Stimulated activated CD4-positive, alpha-beta T cell treated with anti-CD3 and anti-CD28 coated beads, TNF-alpha, amount 100 ng/mL, for 4 hours (primary cell): ENCODE results near the gene PLXNA2.

Experiments
- DNase-seq, 3 experiments: peaks; one replicate each; pipeline ENCODE4 v3.0.0-alpha.2; 2020; ENCODE audit warnings: low read depth in 3 of 3

PLXNA2 gene

DNA sequence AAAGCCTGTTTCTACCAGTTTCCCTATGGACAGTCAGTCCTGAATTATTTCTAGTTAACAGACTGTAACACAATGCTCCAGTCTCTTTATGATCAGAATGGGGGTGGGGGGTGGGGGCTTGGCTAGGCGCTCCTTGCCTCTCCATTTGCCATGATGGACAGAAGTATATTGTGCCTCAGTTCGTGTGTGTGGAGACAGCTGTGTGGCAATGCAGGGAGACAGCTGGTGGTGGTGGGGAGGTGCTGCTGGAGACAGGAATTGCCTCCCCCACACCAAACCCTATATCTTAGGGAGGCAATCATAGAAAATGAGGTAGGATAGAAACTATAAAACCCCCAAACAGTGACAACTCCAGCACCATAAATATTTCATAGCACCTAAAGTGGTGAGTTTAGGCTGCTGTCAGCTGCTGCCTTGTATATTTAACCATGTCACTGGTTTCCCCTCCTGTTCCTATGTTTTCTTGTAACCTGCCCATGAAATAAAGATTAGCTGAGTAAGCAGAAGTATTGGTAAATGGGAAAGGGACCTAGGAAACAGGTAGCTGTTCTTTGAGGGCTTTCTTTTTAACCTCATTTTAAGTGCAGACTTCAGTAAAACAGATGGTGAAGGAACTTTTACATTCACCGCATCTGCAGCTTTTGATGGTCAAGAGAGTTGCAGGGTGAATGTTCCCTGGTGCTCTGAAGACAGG, 3.4 kb downstream of the PLXNA2 start:
- DNase-seq: no peak

DNA sequence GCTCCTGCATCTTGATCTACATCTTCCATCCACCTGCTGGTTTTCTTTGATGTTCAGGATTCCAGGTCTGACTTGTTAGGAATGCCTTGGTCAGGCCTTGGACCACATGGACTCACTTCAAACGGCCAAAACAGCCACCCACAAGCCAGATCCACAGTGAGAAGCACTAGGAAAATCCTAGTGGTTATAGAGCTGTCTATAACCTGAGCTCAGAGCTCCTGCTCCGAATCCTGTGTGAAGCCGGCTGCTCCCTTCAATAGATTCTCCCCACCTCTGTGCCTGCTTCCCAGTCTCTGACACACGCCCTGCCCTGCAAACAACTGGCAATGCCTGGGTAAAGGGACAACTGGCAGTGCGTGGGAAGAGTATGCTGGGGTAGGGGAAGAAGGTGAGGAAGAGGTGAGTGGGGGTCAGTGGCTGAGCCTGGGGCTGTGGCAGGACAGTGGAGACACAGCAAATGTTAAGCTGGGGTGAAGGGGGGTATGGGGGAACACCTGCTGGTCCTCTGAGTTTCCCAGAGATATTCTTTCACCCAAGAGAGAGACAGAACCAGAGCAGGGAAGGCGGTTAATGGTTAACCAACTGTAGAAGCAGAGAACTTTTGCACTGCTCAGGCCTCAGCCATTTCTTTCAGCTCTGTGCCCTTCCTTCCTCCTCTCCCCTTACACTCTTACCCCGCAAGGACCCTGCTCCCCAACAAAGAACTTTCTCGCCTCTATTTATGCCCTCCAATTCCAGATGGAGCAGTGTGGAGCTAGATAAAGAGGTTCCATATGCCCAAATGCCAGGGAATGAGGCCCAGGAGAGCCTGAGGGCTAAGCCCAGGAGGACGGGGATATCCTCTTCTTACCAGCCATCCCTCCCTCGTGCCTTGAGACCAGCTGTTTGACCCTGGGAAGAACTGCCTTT, 4.5 kb downstream of the PLXNA2 start:
- no peak for DNase-seq

DNA sequence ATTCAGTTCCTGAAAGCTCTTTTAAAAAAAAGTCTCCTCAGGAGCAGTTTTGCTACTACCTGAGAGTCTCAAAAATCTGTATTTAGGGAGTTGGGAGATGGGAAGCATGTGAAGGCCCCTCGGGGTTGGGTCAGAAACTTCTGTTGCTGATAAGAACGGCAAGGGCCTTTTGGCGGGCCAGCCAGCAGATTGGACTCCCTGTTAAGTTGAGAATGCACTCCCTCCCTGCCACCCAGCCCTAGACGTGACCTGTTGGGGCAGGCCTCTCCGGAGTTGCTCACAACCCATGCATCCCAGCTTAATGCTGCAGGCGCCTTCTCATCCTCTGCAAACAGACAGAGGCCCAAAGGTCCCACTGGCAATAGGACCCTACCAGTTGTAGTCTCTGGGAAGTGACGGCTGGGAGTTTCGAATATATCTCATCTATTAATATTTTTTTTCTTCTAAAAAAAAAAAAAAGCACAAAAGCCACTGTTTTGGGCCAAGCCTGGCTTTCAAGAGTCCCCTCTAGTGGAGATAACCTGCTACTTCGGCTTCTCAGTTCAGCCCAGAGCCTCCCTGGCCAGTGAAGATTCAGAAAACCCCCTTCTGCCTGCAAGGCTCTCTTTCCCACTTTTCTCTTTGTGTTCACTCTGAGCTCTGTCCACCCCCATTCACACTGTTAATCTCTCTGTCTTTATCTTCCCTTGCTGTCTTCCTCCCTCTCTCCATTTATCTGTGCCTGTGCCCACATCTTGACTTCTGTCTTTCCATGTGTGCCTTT, 5.3 kb downstream of the PLXNA2 start:
- DNase-seq: no peak

DNA sequence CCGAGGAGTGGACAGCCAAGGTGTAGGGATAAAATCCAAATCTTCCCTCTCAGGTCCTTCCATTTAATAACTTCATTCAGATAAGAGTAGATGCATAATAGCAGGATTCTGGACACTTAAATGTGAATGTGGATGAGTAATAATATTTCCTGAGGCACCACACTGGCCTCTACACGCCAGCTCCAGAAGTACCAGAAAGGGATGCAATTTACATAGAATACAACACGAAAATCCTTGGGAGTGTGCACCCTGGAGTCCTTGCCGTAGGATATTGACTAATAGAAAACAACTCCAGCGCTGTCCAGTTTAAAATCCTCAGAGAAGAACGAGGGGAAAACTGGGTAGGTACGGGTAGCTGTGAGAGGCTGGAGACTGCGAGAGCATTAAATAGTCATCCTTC, 6.9 kb downstream of the PLXNA2 start:
- DNase-seq: no peak

DNA sequence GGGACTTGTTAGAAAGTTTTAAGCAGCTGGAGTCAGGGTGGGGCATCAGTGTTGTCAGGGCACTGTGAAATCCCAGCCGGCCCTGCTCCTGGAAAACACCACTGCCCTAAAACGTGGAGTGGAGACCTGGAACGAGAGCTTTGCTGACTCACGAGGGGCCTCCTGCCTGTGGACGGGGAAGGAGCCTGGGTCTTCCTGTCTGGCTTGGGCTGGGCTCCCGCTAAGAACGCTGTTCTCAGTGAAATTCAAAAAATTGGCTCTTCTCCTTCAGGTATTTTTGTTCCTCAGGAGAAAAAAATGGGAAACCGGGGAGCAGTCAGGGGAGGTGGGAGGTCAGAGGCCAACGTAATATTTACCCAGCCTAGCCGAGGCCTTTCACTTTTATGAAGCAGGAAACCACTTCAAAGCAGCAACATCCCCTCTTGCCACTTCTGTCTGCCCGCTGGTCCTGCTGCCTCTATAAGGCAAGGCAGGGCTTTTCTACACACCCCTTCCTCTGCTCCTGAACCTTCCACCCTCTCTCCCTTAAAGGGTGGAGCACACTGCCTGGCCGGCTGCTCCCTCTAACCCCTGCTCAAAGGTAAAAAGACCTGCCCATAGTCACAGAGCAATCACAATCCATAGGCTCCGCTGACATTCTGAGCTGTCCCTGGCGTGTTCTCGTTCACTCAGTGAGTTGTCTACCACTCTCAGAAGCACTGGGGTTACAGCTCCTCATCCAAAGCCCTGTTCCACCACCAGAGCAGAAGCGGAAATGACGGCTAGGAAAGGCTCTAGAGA, 8.0 kb downstream of the PLXNA2 start:
- DNase-seq: no peak

DNA sequence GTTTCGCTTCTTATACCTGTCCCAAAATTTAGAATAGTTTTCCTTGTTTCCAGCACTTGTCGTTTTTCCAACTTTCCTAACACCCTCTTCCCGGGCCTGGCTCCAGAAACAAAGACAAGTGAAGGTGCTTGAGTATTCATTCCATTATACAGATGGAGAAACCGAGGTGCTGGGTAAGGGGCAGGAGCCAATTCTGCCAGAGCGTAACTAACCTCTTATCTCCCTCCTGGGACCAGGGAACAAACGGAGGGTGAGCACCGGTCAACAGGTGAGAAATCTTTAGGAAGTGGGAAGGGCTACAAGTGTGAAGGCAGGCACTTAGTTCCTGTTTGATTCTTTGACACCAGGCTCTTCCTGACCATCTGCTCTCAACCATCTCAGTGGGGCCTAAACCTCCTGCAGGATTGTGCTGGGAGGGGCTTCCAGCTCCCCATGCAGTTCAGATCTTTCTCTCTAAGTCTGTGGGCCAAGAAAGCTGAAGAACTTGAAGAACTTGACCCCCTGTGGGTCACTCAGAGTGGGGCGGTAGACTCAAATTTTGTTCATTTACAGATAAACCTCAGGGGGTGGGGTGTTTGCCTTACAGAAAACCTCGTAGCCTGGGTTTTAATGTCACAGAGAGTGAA, 8.7 kb downstream of the PLXNA2 start:
- no peak for DNase-seq

DNA sequence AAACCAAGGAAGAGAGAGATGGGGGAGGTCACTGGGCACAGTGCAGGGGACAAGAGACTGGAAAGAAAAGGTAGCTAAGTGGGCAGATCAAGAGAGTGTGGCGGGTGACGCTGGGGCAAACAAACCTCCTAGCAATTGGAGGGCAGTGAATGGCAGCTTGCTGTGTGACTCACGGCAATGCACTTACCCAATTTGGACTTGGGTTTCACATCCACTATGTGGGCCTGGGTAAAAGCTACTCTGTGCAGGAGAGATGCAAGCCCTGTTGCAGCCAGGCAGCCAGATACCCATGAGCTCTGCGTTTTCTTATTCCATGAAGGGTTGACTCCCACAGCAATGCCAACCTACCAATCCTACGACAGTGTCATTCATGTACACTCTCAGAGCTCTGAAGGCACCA, 9.5 kb downstream of the PLXNA2 start:
- no peak for DNase-seq

DNA sequence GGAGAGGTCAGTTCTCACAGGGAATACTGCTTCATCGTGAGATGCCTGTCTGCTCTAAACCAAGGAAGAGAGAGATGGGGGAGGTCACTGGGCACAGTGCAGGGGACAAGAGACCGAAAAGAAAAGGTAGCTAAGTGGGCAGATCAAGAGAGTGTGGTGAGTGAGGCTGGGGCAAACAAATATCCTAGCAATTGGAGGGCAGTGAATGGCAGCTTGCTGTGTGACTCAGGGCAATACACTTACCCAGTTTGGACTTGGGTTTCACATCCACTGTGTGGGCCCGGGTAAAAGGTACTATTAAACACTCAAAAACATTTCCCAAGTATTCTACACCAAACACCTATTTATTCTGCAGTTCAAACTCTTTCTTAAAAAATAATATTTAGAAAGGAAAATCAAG, 10.2 kb downstream of the PLXNA2 start:
- DNase-seq: no peak

DNA sequence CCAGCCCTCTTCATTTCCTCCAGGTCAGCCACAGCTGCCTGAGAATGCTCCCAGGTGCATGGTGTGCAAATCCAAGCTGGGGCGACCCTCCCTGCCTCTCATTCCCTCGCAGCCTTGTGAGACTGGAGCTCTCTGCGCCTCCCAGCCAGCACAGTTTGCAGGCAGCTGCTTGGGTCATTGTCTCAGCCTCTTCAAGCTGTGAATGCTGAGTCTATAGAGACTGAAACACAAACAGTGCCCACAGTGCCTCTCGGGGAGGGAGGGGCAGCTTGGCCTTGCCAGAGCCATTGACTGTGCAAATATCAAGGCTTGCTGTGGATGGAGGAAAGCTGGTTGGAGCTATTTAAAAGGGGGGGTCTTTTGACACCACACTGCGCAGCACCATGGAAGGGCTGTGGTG, 10.6 kb downstream of the PLXNA2 start:
- DNase-seq: no peak

DNA sequence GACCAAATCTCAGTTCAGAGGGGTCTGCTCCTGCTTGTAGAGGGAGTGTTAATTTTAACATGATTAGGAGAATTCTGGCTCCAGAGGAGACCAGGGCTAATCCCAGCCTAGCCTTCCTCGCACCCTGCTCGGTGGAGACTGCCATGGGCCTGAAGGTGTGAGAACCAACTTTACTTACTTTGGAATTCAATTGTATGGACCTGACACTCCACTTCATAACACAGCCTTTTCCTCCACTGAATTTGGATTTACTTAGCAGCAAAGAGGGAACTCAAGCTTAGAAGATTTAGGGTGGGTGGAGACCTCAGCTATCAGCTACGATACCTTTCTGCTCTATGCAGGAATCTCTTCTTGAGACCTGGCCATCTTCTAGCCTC, 11.5 kb downstream of the PLXNA2 start:
- no peak for DNase-seq

DNA sequence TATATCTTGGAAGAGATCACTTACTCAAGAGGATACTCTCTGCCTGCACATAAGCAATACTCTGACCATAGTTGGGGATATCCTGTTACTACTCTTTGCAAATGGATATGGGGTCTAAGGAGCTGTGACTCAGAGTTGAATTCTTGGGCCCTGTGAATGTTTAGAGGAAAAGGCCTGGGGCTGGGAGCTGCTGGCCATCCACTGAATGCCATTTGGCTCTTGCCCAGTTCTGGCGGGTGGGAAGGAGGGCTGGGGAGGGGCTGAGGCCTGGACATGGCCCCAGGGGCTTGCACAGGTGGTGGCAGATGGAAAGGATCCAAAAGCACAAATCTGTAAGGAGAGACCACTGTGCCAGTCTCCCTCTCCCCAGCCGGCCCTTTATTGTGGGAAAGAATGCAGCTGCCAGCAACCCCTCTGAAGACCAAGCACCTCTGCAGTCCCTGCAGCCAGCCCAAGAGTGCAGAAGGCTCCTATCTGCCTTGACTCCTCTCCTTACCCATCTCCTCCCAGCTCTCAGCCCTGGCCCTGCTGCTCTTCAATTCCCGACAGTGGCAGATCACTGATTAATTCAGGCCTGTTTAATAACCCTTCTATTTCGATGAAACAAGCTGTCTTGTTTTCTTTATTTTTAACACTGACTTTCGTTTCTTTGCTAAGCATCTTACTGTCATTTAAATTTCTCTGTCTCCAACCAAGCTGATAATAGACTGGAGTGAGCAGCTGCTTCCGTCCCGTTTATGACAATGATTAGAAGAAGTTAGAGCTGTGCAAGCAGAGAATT, 12.1 kb downstream of the PLXNA2 start:
- DNase-seq: no peak

DNA sequence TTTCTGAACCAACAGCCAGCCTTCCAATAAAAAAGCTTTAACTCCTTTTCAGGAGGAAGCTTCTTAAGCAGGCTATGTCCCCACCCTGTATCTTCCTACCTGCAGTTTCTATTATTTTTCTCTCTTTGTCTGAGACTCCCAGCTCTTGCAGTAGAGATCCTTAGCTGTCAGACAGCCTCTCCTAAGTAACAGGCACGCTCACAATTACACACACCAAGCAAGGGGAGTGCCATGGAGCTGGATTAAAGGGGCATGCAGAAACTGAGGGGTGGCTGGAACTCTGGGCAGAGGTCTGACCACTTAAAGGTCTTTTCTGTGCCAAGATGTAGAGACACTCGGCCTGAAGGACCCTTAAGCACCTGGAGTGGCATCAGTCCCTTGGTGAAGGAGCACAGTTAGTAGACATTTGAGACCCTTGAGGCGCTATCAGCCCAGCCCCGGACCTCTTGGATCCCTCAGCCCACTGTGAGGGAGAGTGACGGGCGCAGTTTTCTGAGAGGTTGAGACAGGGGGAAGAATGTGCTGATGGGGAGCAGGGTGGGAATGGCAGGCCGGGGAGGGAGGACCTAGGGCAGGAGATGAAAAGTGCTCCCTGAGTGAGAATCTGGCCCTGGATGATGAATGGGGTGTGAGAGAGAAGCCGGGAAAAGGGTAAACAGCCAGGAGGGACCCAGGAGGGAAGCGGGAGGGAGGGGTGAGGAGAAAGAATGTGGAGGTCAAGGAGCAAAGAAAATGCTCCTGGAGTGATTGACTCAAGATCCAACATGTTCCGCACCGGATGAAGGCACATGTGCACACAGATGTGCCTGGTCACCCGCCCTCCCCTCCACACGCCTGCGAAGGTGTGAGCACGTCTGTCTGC, 13.3 kb downstream of the PLXNA2 start:
- no peak for DNase-seq

DNA sequence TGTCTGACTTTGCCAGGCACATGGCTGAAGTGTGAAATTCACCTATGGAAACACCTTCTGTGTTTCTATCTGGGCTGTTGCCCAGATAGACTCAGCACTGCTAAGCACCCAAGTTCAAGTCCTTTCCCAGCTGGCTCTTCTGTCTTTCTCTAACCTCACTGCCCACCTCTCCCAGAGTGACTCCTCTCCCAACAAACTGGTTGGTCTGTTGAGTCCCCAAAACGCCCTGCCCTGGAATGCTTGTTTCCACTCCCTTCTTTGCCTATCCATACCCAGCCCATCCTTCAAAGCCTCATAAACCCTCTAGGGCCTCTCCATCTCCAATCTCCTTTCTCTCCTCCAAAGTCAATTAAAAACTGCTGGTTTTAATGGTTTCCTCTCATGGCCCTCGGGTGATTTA, 15.6 kb downstream of the PLXNA2 start:
- no peak for DNase-seq

DNA sequence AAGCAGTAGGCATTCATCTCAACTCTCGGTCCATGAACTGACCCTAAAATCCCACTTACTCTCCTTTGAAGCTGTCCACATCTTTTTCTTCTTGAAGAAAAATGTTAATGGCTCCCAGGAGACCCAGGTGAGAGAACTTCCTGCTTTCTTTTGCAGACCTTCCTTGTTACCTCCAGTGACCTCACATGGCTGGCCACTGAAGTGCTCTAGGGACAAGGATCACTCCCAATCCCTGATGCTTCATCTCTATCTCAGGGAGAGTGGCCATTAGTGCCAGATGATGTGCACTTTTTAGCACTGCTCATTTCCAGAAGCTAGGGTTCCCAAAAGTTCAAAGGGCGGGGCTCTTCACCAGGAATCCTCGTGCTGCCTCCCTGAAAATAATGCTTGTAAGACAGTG, 16.2 kb downstream of the PLXNA2 start:
- DNase-seq: no peak

DNA sequence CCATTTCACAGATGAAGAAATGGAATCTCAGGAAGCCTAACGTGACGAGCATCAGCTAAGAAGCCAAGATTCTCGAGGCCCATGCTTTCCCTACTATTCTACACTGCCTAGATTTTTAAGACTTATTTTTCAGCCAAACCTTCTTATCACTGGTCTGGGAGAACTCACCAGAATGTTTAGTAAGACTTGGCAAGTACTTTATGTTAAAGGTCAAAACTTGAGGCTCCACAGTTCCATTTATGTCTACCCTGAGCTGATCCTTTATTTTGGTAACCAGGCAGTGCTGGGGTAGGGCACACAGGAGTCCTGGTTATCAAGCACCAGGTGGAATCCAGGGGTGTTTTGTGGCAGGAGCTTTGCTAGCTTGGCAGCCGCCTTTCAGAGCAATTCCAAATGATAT, 16.8 kb downstream of the PLXNA2 start:
- DNase-seq: no peak

DNA sequence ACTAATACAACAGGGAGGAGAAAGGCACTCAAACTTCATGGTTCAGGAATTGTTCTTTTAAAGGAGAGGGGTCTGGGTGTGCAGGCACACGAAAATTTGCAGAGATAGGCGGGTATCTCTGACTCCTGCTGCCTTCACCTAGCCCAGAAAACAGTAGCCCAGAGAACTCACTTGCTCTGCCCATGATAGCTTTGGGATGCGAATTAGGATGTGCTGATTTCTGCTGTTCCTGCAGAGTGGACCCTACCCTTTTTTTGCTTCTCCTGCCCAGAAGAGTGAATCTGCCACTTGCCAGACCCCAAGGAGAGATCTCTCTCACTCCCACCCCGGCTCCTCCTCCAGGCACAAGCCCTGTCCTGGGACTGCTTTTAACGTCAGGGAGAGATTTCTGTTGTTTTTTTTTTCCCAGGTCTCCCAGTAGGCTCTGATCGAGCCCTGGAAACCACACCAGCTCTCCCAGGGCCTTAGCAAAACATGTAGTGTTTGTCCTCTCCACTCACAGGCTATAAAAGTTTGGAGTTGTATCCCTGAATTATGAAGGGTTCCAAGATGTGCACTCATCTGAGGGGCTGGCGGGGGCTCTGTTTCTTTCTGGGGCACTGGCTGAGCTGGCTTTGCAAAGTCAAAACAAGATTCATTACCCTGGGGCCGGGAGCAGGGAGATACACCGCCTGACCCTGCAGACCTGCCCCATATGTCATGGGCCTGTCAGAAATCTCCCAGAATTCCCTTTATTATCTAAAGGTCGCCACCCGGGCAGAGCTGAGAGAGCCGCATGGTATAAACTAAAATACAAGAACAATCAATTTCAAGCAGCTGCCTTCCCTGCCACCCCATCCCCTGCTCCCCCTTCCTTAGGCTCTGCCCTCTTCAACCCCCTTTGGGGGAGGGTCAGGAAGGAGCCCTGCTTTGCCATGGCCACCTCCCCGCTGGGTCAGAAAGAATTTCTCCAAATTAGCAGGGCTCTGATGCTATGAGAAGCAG, 17.9 kb downstream of the PLXNA2 start:
- DNase-seq: no peak

DNA sequence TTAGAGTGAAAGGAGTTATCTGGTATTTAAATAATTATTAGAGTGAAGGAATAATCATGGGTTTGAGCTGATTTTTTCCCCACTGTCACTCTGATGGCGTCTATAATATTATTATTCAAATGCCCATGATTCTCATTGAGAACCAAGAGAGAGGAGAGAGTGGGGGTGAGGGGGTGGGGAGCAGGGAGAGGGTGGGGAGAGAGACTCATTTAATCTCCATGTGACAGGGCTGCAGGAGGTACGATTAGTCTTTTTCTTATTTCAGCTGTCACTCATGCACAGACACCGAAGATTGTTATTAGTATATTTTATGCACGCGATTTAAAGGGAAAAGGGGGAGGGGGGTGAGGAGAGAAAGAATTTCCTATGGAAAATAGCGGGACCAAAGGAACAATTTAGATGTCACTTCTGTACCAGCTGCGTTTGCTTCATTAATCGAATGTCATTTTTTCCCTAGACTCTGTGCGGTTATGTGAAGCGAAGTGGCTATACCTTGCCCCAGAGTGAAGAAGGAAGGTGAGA, 19.9 kb downstream of the PLXNA2 start:
- no peak for DNase-seq

DNA sequence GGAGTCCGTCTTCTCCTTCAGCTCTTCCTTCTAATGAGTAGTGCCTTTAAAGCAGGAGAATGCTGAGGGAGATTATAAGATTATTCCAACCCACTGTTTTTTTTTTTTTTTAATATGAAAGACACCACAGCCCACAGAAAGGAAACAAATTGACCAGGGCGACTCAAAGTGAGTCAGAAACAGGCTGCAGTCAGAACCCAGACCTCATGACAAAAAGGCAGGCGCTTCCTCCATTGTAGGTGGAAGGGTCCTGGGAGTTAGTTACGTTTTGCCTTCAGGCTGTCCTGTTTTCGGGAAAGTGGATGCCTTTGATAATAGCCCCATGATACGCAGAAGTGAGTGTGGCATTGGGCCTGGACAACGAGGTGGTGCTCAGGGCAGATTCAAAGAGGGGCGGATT, 21.0 kb downstream of the PLXNA2 start:
- DNase-seq: no peak
